Omental fat pad (tissue), 4 donors: ENCODE results near the gene GRB7. TPM values are rescaled to one million over a fixed set of nuclear protein-coding genes. Genes with fewer than 3 reads are reported as not detected.
A peak's percentile ranks its signal among the peaks of the same experiment; 100 is the strongest.
"Not testable (repeated sequence)": the region's sequence is repeated elsewhere in the genome, so short reads cannot be mapped to it uniquely, and the experiment has no call there.

Experiments used
- ATAC-seq: fragments of 150-250 bp; one replicate; pipeline ENCODE4 v1.9.1; 2016; ENCODE audit warnings: mild to moderate bottlenecking, moderate library complexity; ENCODE audit not compliant: low FRiP score
- DNase-seq: peaks from one replicate; pipeline ENCODE4 v3.0.0-alpha.2; 2019; ENCODE audit warnings: low spot score
- CTCF ChIP-seq, 3 donors: fragments of 450-650 bp; IDR thresholded peaks; one replicate each; pipeline ENCODE4 v1.5.1; 2016 to 2017; ENCODE audit warnings: antibody characterized with exemption in 3 of 3, mild to moderate bottlenecking in 3 of 3, moderate library complexity in 2 of 3
- total RNA-seq, 4 donors: library from RNA; depleted of rRNA; stranded (reverse); fragments of >200 nt; gene quantifications; one replicate each; pipeline ENCODE4 v1.1.0, GENCODE V29; 2016

Gene GRB7
- 10 to 100 TPM in 3 of 4 donors, not detected in 1; 13.0 to 19.3 (median 14.0) TPM for total RNA-seq

DNA sequence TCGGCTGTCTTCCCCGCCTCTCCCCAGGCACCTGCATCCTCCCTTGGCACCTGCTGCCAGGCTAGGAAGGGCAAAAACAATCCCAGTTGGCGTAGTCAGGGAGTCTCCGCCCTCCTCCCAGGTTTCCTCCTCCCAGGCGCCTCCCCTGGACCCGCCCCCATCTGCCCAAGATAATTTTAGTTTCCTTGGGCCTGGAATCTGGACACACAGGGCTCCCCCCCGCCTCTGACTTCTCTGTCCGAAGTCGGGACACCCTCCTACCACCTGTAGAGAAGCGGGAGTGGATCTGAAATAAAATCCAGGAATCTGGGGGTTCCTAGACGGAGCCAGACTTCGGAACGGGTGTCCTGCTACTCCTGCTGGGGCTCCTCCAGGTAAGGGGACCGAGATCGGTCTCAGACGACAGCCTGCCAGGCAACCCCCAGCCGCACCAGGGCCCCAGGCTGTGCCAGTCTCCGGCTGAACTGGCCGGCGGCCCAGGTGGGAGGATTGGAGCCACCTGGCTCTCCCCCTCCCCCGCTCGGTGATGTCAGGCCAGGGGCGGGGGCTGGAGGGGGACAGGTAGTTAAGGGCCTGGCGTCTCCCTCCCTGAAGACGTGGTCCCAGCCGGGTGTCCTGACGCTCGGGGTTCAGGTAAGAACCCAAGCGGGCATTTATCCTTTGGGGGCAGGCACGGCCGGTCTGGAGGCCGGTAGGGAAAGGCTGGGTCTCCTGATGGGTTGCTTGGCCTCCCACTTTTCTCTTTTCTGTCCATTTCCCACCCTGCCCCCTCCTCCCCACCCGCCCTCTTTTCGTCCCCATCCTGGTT lies at the start of gene GRB7:
Gene GRB7, plus strand, starts transcription at position 179 of the 808 bp plus-strand sequence. CDS start 4,364 bp downstream, outside the sequence.
- ATAC-seq (peak; percentile 29), DNase-seq (no peak)
- TF ChIP-seq CTCF (IDR thresholded peaks at IDR 0.05): no peak

DNA sequence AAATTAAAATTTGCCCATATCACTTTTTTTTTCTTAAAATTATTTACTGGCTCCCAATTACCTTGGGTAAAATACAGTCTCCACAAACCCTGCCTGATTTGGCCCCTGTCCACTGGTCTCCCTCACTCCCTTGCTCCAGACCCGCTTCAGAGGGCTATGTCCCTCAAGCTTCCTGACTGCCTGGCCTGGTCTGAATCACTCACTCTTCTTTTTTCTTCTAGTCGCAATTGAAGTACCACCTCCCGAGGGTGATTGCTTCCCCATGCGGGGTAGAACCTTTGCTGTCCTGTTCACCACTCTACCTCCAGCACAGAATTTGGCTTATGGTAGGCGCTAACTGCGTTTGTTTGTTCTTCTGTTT lies 49.3 kb upstream of the GRB7 start:
- no peak for DNase-seq
- ATAC-seq: no peak
- TF ChIP-seq CTCF (IDR thresholded peaks at IDR 0.05): no peak

GRCh38 chr17:39688945-39689344 lies 48.8 kb upstream of the GRB7 start:
- no peak for TF ChIP-seq CTCF (IDR thresholded peaks at IDR 0.05)
- DNase-seq (no peak), ATAC-seq (no peak)

DNA sequence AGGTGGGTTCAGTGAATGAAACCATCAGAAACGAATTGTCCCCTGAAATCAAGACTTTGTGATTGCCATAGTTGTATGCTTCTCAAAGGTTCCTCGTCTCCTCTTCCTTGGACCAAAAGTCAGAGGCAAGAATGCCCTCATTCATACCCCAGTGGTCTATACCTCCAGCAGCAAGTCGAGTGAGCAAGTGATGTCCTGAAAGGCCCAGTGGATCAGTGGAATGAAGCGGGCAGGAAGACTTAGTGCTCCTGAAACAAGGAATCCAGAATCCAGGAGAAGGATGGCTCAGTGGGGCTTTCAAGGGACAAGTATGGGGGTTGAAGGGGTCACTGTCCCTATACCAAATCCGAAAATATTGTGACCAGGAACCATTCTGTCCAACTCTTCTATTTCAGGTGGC lies 43.1 kb upstream of the GRB7 start:
- ATAC-seq (no peak), DNase-seq (no peak)
- TF ChIP-seq CTCF (IDR thresholded peaks at IDR 0.05): no peak

GRCh38 chr17:39695089-39695474 lies 42.7 kb upstream of the GRB7 start:
- DNase-seq (no peak), ATAC-seq (no peak)
- no peak for TF ChIP-seq CTCF (IDR thresholded peaks at IDR 0.05)

GRCh38 chr17:39696731-39697130 lies 41.0 kb upstream of the GRB7 start:
- no peak for DNase-seq
- ATAC-seq: no peak
- TF ChIP-seq CTCF (IDR thresholded peaks at IDR 0.05): no peak

DNA sequence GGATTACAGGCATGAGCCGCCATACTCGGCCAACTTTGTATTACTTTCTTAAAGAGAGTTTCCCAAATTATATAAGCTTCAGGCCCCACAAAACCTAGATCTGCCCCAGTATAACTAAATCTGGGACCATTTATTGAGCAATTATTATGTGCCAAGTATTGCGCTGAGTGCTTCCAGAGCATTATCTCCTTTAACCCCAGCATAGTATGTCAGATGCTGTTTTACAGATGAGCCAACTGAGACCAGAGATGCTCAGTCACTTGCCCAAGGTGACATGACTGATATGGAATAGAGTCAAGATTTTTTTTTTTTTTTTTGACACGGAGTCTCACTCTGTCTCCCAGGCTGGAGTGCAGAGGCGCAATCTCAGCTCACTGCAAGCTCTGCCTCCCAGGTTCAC lies 39.8 kb upstream of the GRB7 start:
- ATAC-seq: no peak
- TF ChIP-seq CTCF (IDR thresholded peaks at IDR 0.05): no peak
- no peak for DNase-seq

GRCh38 chr17:39699157-39699817 lies 38.5 kb upstream of the GRB7 start:
- ATAC-seq, DNase-seq: not testable (repeated sequence)
